HL-60 (cell line): Measurements from ENCODE around the gene SATB2.

Experiments used
- DNase-seq, 2 experiments: peaks; one replicate each; pipeline ENCODE4 v3.0.0-alpha.2; 2010 to 2020; ENCODE audit warnings: low read depth in 1 of 2, low spot score in 1 of 2
- H3K27ac ChIP-seq: fragments of 250-450 bp; sonication (Bioruptor Pico); replicated peaks from 2 replicates; pipeline ENCODE4 v1.5.1; 2020; ENCODE audit warnings: mild to moderate bottlenecking, moderate library complexity
- H3K27me3 ChIP-seq: fragments of 250-450 bp; sonication (Bioruptor Pico); 2 replicates; pipeline ENCODE4 v1.5.1; 2021; ENCODE audit warnings: mild to moderate bottlenecking, moderate library complexity; ENCODE audit not compliant: insufficient read depth, poor library complexity, severe bottlenecking
- H3K4me3 ChIP-seq: replicated peaks from 2 replicates; pipeline ENCODE4 v1.5.1; 2011; ENCODE audit warnings: mild to moderate bottlenecking, control low read depth, low read length; ENCODE audit not compliant: insufficient read depth
- CTCF ChIP-seq: IDR thresholded peaks from one replicate; pipeline ENCODE4 v1.5.1; 2011; ENCODE audit warnings: low read length, control low read depth, inconsistent platforms; ENCODE audit not compliant: insufficient read depth
- GABPA ChIP-seq: IDR thresholded peaks from 2 replicates; pipeline ENCODE4 v1.6.1; 2012; ENCODE audit warnings: low read depth
- POLR2AphosphoS5 ChIP-seq: IDR thresholded peaks from 2 replicates; pipeline ENCODE4 v1.6.1; 2012; ENCODE audit warnings: low read depth
- SPI1 ChIP-seq: IDR thresholded peaks from 2 replicates; pipeline ENCODE4 v1.6.1; 2012; ENCODE audit warnings: low read depth, mild to moderate bottlenecking, borderline replicate concordance
- TF ChIP-seq, protein P1 (sequence below): IDR thresholded peaks from 2 replicates; pipeline ENCODE4 v1.6.1; 2012; ENCODE audit warnings: low read depth; ENCODE audit not compliant: insufficient replicate concordance

The SATB2 gene

GRCh38 chr2:199315299-199316179 is 142.2 kb downstream of the SATB2 start:
- no peak for DNase-seq
- H3K4me3 ChIP-seq, result no peak overlapping the region
- H3K27me3 ChIP-seq, result no peaks in the 10 kb centered on the region
- TF ChIP-seq SPI1, result no peak
- TF ChIP-seq, protein P1, sequence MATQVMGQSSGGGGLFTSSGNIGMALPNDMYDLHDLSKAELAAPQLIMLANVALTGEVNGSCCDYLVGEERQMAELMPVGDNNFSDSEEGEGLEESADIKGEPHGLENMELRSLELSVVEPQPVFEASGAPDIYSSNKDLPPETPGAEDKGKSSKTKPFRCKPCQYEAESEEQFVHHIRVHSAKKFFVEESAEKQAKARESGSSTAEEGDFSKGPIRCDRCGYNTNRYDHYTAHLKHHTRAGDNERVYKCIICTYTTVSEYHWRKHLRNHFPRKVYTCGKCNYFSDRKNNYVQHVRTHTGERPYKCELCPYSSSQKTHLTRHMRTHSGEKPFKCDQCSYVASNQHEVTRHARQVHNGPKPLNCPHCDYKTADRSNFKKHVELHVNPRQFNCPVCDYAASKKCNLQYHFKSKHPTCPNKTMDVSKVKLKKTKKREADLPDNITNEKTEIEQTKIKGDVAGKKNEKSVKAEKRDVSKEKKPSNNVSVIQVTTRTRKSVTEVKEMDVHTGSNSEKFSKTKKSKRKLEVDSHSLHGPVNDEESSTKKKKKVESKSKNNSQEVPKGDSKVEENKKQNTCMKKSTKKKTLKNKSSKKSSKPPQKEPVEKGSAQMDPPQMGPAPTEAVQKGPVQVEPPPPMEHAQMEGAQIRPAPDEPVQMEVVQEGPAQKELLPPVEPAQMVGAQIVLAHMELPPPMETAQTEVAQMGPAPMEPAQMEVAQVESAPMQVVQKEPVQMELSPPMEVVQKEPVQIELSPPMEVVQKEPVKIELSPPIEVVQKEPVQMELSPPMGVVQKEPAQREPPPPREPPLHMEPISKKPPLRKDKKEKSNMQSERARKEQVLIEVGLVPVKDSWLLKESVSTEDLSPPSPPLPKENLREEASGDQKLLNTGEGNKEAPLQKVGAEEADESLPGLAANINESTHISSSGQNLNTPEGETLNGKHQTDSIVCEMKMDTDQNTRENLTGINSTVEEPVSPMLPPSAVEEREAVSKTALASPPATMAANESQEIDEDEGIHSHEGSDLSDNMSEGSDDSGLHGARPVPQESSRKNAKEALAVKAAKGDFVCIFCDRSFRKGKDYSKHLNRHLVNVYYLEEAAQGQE, result peak; percentile 95
- no peak overlapping the region for H3K27ac ChIP-seq

- no peak for DNase-seq
- Histone ChIP-seq H3K27me3 (no peaks in the 10 kb centered on the region), H3K4me3 (no peak overlapping the region), H3K27ac (no peak overlapping the region)
- TF ChIP-seq, protein P1, result no peak
- TF ChIP-seq CTCF, result no peak
- TF ChIP-seq POLR2AphosphoS5, result no peak
- TF ChIP-seq GABPA, result no peak
- TF ChIP-seq SPI1, result no peak
Measured at GRCh38 chr2:199312931-199313330, 144.8 kb downstream of the SATB2 start.

- H3K27me3 ChIP-seq, result no peaks in the 10 kb centered on the region
- DNase-seq, result no peak
- no peak overlapping the region for H3K27ac ChIP-seq
- TF ChIP-seq GABPA (no peak), SPI1 (no peak), CTCF (no peak), POLR2AphosphoS5 (no peak)
- TF ChIP-seq, protein P1, result no peak
- H3K4me3 ChIP-seq, result no peak overlapping the region
Measured at GRCh38 chr2:199310771-199311585, 146.8 kb downstream of the SATB2 start.
